ENCODE results near the gene CWC27.

Gene CWC27

GRCh38 chr5:64869419-64869818 lies 100.7 kb downstream of the CWC27 start:
- Histone ChIP-seq H3K27ac (no peak overlapping the region), H3K36me3 (no peaks in the 10 kb centered on the region)

GRCh38 chr5:64872044-64872443 lies 103.3 kb downstream of the CWC27 start:
- no peaks in the 10 kb centered on the region for H3K9me3 ChIP-seq
- no peaks in the 10 kb centered on the region for H3K36me3 ChIP-seq
- no peak overlapping the region for H3K4me3 ChIP-seq (ENCODE audit: low read depth in 1 of 2, low read length in 1 of 2)
- H3K27me3 ChIP-seq, result no peaks in the 10 kb centered on the region
- no peak for TF ChIP-seq CTCF (IDR thresholded peaks at IDR 0.05)
- no peaks in the 10 kb centered on the region for H3K4me1 ChIP-seq (ENCODE audit: control insufficient read depth in 1 of 2, insufficient read depth in 1 of 2, low read depth in 1 of 2, low read length in 1 of 2)
- H3K27ac ChIP-seq, result no peak overlapping the region

More at GRCh38 chr5:64869419-64869818, 100.7 kb downstream of the CWC27 start:
- TF ChIP-seq CTCF (IDR thresholded peaks at IDR 0.05), result no peak
- Histone ChIP-seq H3K27me3 (no peaks in the 10 kb centered on the region), H3K9me3 (no peaks in the 10 kb centered on the region), H3K4me1 (ENCODE audit: control insufficient read depth in 1 of 2, insufficient read depth in 1 of 2, low read depth in 1 of 2, low read length in 1 of 2) (no peaks in the 10 kb centered on the region), H3K4me3 (ENCODE audit: low read depth in 1 of 2, low read length in 1 of 2) (no peak overlapping the region)

GRCh38 chr5:64873441-64873840 lies 104.7 kb downstream of the CWC27 start:
- no peak overlapping the region for H3K4me3 ChIP-seq (ENCODE audit: low read depth in 1 of 2, low read length in 1 of 2)
- H3K36me3 ChIP-seq, result no peaks in the 10 kb centered on the region
- no peak for TF ChIP-seq CTCF (IDR thresholded peaks at IDR 0.05)
- H3K4me1 ChIP-seq (ENCODE audit: control insufficient read depth in 1 of 2, insufficient read depth in 1 of 2, low read depth in 1 of 2, low read length in 1 of 2), result no peaks in the 10 kb centered on the region
- H3K27ac ChIP-seq, result no peak overlapping the region
- H3K9me3 ChIP-seq, result no peaks in the 10 kb centered on the region
- H3K27me3 ChIP-seq, result no peaks in the 10 kb centered on the region

GRCh38 chr5:64874753-64875152 lies 106.0 kb downstream of the CWC27 start:
- no peaks in the 10 kb centered on the region for H3K9me3 ChIP-seq
- H3K27ac ChIP-seq, result no peak overlapping the region
- H3K4me1 ChIP-seq (ENCODE audit: control insufficient read depth in 1 of 2, insufficient read depth in 1 of 2, low read depth in 1 of 2, low read length in 1 of 2), result no peaks in the 10 kb centered on the region
- H3K4me3 ChIP-seq (ENCODE audit: low read depth in 1 of 2, low read length in 1 of 2), result no peak overlapping the region
- H3K27me3 ChIP-seq, result no peaks in the 10 kb centered on the region
- H3K36me3 ChIP-seq, result no peaks in the 10 kb centered on the region
- TF ChIP-seq CTCF (IDR thresholded peaks at IDR 0.05), result no peak

- Histone ChIP-seq H3K27ac (no peak overlapping the region), H3K27me3 (no peaks in the 10 kb centered on the region), H3K9me3 (no peaks in the 10 kb centered on the region), H3K36me3 (no peaks in the 10 kb centered on the region), H3K4me1 (ENCODE audit: control insufficient read depth in 1 of 2, insufficient read depth in 1 of 2, low read depth in 1 of 2, low read length in 1 of 2) (no peaks in the 10 kb centered on the region), H3K4me3 (ENCODE audit: low read depth in 1 of 2, low read length in 1 of 2) (no peak overlapping the region)
- TF ChIP-seq CTCF (IDR thresholded peaks at IDR 0.05), result no peak
Observed at GRCh38 chr5:64876203-64876602, 107.5 kb downstream of the CWC27 start.

- Histone ChIP-seq H3K4me1 (ENCODE audit: control insufficient read depth in 1 of 2, insufficient read depth in 1 of 2, low read depth in 1 of 2, low read length in 1 of 2) (no peaks in the 10 kb centered on the region), H3K4me3 (ENCODE audit: low read depth in 1 of 2, low read length in 1 of 2) (no peak overlapping the region), H3K27ac (no peak overlapping the region), H3K9me3 (no peaks in the 10 kb centered on the region), H3K36me3 (no peaks in the 10 kb centered on the region), H3K27me3 (no peaks in the 10 kb centered on the region)
- no peak for TF ChIP-seq CTCF (IDR thresholded peaks at IDR 0.05)
Observed at GRCh38 chr5:64880821-64881220, 112.1 kb downstream of the CWC27 start.
